Measurements from ENCODE around the gene DPF1. TPM values are rescaled to one million over a fixed set of nuclear protein-coding genes. Genes with fewer than 3 reads are reported as not detected.
A peak's percentile ranks its signal among the peaks of the same experiment; 100 is the strongest.

The DPF1 gene
- total RNA-seq, 2 donors from 2014 or later: not detected

DNA sequence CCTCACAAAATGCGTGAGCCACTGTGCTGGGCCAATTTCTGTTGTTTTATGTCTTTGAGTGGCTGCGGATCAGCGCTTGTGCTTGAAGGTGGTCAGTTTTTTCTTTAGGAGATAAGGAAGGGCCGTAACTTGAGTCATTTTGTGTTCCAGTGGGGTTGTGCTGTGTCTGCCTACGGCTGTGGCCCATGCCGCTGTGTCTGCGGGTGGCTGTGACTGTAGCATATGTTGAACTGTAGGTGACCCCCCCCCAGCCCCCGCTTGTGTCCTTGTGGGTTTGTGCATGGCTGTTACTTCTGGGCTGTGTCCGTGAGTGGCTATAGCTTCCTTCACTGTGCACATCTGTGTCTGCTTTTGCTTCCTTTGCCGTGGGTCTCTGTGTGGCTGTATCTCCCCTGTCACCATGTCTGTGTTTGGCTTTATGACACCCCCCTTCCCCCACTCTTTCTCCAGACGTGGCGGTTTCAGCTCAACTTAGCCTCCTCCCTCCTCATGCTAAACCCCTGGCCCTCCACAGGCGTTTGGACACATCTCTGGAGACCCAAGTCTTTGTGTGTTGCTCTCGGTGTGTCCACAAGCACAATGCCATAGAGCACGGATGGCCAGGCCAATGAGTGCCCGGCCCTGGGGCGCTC lies 31.5 kb upstream of the DPF1 start:
- TF ChIP-seq, protein P1, sequence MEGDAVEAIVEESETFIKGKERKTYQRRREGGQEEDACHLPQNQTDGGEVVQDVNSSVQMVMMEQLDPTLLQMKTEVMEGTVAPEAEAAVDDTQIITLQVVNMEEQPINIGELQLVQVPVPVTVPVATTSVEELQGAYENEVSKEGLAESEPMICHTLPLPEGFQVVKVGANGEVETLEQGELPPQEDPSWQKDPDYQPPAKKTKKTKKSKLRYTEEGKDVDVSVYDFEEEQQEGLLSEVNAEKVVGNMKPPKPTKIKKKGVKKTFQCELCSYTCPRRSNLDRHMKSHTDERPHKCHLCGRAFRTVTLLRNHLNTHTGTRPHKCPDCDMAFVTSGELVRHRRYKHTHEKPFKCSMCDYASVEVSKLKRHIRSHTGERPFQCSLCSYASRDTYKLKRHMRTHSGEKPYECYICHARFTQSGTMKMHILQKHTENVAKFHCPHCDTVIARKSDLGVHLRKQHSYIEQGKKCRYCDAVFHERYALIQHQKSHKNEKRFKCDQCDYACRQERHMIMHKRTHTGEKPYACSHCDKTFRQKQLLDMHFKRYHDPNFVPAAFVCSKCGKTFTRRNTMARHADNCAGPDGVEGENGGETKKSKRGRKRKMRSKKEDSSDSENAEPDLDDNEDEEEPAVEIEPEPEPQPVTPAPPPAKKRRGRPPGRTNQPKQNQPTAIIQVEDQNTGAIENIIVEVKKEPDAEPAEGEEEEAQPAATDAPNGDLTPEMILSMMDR (IDR thresholded peaks at IDR 0.05): no peak
- no peak for TF ChIP-seq POLR2A (IDR thresholded peaks at IDR 0.05)
- Histone ChIP-seq H3K4me3 (peak overlapping the region in 1 of 2 donors; percentile 8), H3K36me3 (replicated peaks in 1 of 2; ENCODE audit: insufficient read depth in 1 of 2, low read depth in 2 of 2) (no peaks in the 10 kb centered on the region), H3K27ac (peak overlapping the region; percentile 45 to 54 (median 49)), H3K27me3 (peaks cover 0 to 4% of the 10 kb centered on the region in 2 donors), H3K4me1 (peaks cover 44% of the 10 kb centered on the region), H3K9me3 (no peaks in the 10 kb centered on the region)
- WGBS, 2 donors: 49 to 60% methylated on average over 14 to 17 of the region's 17 CpGs
- ATAC-seq: peak; percentile 9
- intact Hi-C loops (cut with DNase I): no loop called here
- DNase-seq: peak in 3 of 4 donors; percentile 50 to 60 (median 59)

DNA sequence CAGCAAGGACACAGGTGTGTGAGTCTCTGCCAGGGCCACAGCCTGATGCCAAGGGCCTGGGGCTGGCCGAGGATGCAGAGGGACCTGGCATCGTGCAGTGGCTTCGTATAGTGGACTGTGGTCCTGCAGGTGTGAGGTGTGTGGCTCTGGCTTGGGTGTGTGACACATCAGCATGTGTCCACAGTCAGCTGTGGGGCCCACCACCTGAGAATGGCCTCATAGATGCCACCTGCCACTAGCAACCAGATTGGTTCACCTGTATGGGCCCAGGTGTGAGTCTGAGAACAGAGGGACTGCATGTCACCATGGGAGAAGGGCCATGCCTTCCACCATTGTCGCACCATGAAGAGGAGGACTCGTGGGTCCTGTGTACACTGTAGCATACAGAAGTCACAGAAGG lies 29.8 kb upstream of the DPF1 start:
- 86 to 88% methylated on average over 1 to 5 of the region's 5 CpGs for WGBS, 2 donors
- TF ChIP-seq POLR2A (IDR thresholded peaks at IDR 0.05): no peak
- TF ChIP-seq, protein P1 (IDR thresholded peaks at IDR 0.05): no peak
- DNase-seq (no peak), ATAC-seq (no peak)
- no peak overlapping the region for H3K4me3 ChIP-seq
- intact Hi-C loops (cut with DNase I): no loop called here
- peaks cover 47% of the 10 kb centered on the region for H3K4me1 ChIP-seq
- no peaks in the 10 kb centered on the region for H3K9me3 ChIP-seq
- peak overlapping the region in 2 of 4 donors; percentile 26 to 28 for H3K27ac ChIP-seq
- peaks cover 0 to 4% of the 10 kb centered on the region in 2 donors for H3K27me3 ChIP-seq
- no peaks in the 10 kb centered on the region for H3K36me3 ChIP-seq (replicated peaks in 1 of 2; ENCODE audit: insufficient read depth in 1 of 2, low read depth in 2 of 2)

DNA sequence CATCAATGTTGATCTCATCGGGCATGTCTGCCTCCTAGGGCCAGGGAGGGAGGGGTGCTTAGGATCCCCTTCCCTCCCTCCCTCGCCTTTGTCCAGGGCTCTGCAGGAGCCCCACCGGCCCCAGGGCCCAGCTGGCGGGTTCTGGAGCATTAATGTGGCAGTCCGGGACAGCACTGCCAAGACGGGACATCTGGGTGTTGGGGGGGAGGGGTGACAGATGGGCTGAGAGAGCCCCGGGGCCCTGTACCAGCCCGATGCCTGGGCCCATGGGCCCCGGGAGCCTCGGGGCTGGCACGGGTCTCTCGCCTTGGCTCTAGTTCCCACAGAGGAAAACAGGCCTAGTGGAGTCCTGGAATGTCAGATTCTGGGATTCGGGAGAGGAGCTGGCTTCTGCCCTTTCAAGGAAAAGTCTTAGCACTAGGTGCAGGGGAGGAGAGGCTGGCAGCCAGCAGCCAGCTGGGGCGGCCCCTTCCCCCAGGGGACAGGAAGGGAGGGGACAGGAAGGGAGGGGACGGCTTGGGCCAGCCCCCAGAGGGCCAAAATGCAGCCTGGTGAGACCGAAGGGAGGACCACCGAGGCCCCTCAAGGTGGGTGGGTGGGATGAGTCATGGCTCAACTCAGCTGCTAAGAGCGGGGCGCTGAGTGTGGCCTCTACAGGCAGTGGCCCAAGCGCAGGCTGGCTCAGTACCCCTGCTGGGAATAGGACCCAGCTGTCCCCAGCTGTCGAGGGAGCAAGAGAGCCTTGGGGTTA lies 29.1 kb upstream of the DPF1 start:
- Histone ChIP-seq H3K4me3 (no peak overlapping the region), H3K9me3 (no peaks in the 10 kb centered on the region), H3K27ac (peak overlapping the region in 3 of 4 donors; percentile 26 to 62 (median 28)), H3K27me3 (peaks cover 0 to 4% of the 10 kb centered on the region in 2 donors), H3K36me3 (replicated peaks in 1 of 2; ENCODE audit: insufficient read depth in 1 of 2, low read depth in 2 of 2) (no peaks in the 10 kb centered on the region), H3K4me1 (peaks cover 47% of the 10 kb centered on the region)
- DNase-seq: peak in 1 of 4 donors; percentile 14
- intact Hi-C loops (cut with DNase I): no loop called here
- TF ChIP-seq POLR2A (IDR thresholded peaks at IDR 0.05): no peak
- TF ChIP-seq, protein P1 (IDR thresholded peaks at IDR 0.05): no peak
- 65 to 67% methylated on average over 6 to 21 of the region's 21 CpGs for whole genome bisulfite sequencing, 2 donors
- no peak for ATAC-seq

DNA sequence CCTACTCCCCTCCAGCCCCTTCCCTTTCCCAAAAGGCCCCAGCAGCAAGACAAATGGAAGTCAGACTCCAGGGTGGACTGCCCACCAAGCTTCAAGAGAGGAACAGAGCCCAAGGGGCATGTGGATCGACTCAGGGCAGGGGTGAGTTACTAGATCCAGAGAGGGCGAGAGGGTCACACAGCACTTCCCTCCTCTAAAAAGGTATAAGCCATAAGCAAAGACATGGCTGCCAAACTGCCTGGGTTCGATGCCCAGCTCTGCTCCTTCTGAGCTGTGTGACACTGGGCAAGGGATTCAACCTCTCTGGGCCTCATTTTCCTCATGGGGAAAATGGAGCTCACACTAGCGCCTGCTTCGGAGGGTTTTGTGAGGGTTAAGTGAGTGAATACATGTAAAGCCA lies 28.4 kb upstream of the DPF1 start:
- 87 to 96% methylated on average over 5 of the region's 5 CpGs for WGBS, 2 donors
- no peaks in the 10 kb centered on the region for H3K36me3 ChIP-seq (replicated peaks in 1 of 2; ENCODE audit: insufficient read depth in 1 of 2, low read depth in 2 of 2)
- no peaks in the 10 kb centered on the region for H3K9me3 ChIP-seq
- intact Hi-C loops (cut with DNase I): no loop called here
- H3K27ac ChIP-seq: peak overlapping the region; percentile 12 to 62 (median 40)
- ATAC-seq: no peak
- peaks cover 47% of the 10 kb centered on the region for H3K4me1 ChIP-seq
- H3K4me3 ChIP-seq: no peak overlapping the region
- no peak for DNase-seq
- TF ChIP-seq POLR2A (IDR thresholded peaks at IDR 0.05): no peak
- TF ChIP-seq, protein P1 (IDR thresholded peaks at IDR 0.05): no peak
- peaks cover 0 to 4% of the 10 kb centered on the region in 2 donors for H3K27me3 ChIP-seq

All from body of pancreas (tissue), 4 donors.